NCI-H69 (cell line): ENCODE data around the gene GPR39.
"Not testable (repeated sequence)": the region's sequence is repeated elsewhere in the genome, so short reads cannot be mapped to it uniquely, and the experiment has no call there.

Experiments
- DNase-seq: peaks from one replicate; lab custom pipeline; 2025; lab: John Stamatoyannopoulos, UW

Gene GPR39

GRCh38 chr2:132416723-132417395 is at the start of gene GPR39:
Gene GPR39, plus strand, starts transcription at chr2:132416805.
- no peak for DNase-seq

GRCh38 chr2:132368191-132368590 is 48.4 kb upstream of the GPR39 start:
- no peak for DNase-seq

DNA sequence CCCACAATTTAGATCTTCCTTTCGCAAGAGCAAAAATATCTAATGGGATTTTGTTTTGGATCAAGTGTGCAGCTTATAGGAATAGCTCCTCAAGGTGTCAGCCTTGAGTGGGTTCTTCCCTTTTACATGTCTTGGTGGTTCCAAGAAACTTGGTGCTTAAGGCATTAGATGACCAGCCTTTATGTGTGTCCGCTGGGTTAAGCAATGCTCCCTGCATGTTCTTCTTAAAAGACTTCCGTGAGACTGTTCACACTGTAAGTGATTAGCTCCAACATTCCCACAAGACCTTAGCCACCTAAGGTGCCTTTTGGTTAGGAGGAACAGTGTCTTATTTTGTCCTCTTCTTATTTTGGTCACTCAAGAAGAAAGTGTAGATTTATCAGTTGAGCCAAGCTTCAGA is 44.3 kb upstream of the GPR39 start:
- DNase-seq, result no peak

GRCh38 chr2:132373391-132374135 is 43.0 kb upstream of the GPR39 start:
- no peak for DNase-seq

- DNase-seq, result no peak
Measured at GRCh38 chr2:132374151-132374550, 42.5 kb upstream of the GPR39 start.

GRCh38 chr2:132374551-132374950 is 42.1 kb upstream of the GPR39 start:
- no peak for DNase-seq

GRCh38 chr2:132374961-132375360 is 41.6 kb upstream of the GPR39 start:
- DNase-seq, result no peak

DNA sequence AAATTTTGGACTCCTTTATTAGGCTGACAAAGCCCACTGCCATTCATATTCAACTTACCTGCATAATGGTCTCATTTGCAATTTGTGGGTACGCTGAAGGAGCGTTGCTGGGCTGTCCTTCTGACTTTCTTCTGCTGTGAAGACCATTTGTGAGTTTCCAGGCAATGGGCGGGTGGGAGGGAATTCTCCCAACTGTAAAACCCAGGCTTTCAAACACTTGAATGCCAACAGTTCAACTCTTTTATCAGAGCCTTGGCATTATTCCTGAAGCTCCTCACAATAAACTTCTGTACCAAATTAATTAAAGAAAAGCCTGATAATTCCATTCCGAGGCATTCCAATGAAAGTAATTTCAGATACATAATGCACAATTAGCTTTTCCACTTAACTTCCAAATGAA is 35.2 kb upstream of the GPR39 start:
- no peak for DNase-seq

GRCh38 chr2:132383956-132384355 is 32.6 kb upstream of the GPR39 start:
- no peak for DNase-seq

GRCh38 chr2:132384491-132385151 is 32.0 kb upstream of the GPR39 start:
- DNase-seq, result no peak

- DNase-seq, result no peak
Measured at GRCh38 chr2:132387126-132387525, 29.5 kb upstream of the GPR39 start.

GRCh38 chr2:132390076-132390475 is 26.5 kb upstream of the GPR39 start:
- DNase-seq, result no peak

GRCh38 chr2:132391378-132391777 is 25.2 kb upstream of the GPR39 start:
- no peak for DNase-seq

- no peak for DNase-seq
Measured at GRCh38 chr2:132392221-132392620, 24.4 kb upstream of the GPR39 start.

DNA sequence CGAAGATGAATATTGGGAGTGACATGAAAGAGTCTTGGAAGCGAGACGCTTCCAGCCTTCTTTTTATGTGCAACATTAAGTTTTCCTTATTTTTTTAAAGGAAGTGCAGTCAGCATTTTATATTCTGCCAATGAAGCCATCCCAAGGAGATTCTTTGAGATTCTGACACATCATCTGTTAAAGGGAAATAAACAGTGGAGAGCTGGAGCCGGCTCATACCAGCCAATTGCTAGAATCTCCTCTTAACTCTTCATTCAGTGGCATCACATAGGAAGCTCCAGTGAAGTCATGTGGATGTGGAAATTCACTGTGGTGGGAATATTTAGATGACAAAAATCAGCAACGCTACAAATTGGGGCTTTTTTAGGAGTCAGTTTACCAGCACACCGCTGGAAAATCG is 23.7 kb upstream of the GPR39 start:
- DNase-seq, result no peak

DNA sequence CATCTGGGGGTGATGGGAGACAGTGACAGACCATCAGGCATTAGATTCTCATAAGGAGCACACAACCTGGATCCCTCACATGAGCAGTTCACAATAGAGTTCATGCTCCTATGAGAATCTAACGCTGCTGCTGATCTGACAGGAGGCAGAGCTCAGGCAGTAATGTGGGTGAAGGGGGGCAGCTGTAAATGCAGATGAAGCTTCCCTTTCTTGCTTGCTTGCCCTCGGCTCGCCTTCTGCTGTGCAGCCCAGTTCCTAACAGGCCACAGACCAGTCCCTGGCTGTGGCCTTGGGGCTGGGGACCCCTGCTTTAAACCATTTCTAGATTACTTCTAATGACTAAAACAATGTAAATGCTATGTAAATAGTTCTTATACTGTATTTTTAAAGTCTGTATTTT is 19.6 kb upstream of the GPR39 start:
- not testable (repeated sequence) for DNase-seq

DNA sequence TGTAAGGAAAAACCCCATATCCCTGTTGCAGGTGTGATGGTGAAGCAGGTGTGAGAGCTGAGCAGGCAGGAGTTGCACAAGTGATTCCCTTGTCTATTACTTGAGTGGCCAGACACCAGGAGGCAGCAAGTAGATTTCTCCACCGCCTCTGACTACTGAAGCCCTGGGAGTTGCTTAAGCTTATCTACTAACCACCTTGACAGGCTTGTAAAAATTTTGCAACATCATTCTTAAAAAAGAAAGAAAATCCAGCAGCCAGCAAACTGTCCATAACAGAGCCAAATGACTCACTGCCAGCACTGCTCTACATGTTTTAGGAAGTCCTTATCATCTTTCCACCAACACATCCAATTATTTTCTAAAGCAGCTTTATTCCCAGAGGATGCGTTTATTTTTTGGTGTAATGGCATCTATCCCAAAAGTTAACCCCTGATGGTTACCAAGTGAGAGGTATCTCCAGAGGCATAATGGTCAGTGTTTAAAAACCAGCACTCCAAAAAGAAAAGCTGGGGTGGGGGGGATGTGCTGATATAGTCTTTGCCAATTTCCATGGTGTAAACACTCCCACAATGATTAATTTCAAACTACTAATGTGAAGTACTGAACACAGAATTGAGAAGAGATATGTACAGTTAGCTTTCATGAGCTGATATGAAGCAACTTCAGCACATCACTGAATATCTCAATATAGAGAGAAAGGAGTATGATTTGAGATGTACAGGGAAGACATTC is 16.3 kb upstream of the GPR39 start:
- no peak for DNase-seq

DNA sequence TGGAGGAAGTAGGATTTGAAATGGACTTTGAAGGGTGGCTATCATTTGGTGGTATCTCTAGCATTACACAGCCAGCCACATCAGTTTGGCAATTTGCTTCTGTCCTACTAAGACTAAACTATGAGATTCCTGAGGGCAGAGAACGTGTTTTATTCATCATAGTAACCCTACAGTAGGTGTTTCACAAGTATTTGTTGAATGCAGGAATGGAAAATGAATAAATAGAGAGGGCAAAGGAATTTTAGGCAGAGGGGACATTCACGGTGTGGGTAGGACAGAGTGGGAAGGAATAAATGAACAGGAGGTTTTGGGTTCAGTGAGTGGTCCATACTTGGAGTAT is 15.7 kb upstream of the GPR39 start:
- no peak for DNase-seq

GRCh38 chr2:132401326-132401725 is 15.3 kb upstream of the GPR39 start:
- no peak for DNase-seq

GRCh38 chr2:132403146-132403545 is 13.5 kb upstream of the GPR39 start:
- DNase-seq, result no peak

DNA sequence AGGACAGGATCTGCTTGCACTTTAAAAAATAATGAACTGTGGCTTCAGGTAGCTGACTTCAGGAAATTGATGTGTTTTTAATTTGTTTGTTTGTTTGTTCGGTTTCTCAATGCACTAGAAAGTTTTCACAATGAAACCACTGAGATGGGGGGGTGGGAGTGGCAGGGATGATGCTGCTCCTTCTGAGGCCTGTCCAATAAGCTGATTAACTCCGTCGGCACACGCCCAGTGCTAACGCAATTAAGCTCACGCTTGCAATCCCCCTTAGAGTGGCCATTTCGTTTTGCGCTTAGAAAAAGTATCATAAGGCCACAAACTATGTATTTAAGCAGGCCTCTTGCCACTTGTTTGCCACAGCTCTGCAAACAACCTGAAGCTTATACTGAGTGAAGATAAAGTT is 12.5 kb upstream of the GPR39 start:
- DNase-seq, result no peak

DNA sequence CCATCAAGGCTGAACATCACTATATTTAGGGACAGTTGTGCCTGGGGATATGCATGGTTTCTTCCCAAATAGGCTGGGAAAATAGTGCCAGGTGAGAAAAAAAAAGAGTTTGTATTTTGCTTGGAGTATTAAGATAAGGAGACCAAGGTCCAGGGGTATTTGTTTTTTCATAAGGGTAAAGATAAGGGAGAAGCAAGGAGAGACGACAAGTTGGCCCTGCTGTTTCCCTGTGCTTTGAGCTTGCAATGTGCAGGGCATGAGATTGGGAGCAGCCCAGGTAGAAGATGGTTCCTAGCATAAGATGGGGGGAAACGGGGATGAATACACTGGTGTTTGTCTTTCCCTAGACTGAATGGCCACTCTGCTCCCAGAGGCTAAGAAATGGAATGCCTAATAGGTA is 8.8 kb upstream of the GPR39 start:
- DNase-seq, result no peak

- no peak for DNase-seq
Measured at GRCh38 chr2:132412021-132412420, 4.6 kb upstream of the GPR39 start.
